HG03571 (cell line): ENCODE data around the gene MBOAT7.

Experiments used
- ATAC-seq: cut with Tn5 transposase; IDR thresholded peaks from one replicate; pipeline ENCODE4 v1.9.1; 2021; ENCODE audit not compliant: unreplicated experiment

Gene MBOAT7

DNA sequence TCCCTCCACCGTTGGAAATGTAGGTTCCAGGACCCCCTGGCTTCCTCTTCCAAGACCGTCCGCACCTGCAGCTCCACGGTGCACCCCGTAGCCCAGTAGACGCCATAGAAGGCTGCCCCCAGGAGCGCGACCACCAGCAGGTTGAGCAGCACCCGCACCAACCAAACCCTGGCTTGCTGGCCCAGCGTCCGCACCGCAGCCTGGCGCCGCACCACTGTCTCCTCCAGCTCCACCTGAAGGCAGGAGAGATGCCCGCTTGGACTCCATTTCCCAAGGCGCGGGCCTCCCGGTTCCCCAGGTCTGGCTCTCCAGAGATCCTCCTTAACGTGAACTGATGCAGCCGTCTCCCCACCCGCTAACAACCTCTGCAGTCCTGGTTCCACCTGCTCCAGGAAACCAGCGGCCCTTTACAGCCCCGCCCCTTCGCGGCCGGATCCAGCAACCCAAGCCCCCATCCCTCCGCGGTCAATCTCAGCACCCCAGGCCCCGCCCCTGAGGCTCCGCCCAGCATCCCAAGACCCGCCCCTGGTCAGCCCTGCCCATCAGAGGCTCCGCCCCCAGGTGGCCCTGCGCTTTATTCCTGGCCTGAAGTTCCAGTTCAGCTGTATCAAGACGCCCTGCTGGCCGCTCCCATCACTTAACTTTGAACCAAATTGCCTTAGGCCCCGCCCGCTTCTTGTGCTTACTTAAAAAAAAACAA lies 24.9 kb downstream of the MBOAT7 start:
- ATAC-seq = no peak

DNA sequence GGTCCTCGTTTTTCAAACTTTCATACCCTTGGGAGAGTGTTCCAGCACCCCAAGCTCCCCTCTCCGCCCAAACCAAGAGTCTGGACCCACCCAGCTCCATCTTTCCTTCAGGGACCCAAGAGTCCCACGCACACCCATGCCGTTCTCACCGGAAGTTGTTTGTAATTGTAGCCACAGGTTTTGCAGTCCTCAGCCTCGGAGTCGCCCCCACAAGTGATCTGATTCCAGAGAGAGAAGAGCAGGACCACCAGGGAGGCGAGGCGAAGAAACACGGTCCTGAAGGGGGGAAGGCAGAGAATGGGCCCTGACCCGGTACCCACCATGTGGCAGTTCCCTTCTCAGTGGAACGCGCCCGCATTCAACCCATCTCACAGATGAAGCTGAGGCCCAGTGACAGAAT lies 26.5 kb downstream of the MBOAT7 start:
- ATAC-seq = no peak

GRCh38 chr19:54162241-54162805 lies 27.1 kb downstream of the MBOAT7 start:
- ATAC-seq = no peak

DNA sequence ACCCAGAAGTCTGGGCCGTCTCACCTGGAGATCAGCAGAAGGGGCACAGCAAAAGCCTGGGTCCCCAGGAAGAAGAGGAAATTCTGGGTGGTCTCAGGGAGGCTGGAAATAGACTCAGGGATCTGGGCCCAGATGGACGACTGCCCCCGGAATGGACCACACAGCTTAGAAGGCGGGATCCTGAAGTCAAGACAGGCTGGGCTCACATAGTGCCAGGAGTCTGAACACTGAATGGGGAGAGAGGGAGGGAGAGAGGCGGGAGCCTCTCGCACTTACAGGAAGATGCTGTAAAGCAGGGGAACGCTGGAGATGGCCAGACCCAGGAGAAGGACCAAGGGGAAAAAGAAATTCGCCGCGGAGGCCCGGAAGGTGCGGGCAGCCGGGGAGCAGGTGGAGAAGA lies 28.5 kb downstream of the MBOAT7 start:
- ATAC-seq = no peak

DNA sequence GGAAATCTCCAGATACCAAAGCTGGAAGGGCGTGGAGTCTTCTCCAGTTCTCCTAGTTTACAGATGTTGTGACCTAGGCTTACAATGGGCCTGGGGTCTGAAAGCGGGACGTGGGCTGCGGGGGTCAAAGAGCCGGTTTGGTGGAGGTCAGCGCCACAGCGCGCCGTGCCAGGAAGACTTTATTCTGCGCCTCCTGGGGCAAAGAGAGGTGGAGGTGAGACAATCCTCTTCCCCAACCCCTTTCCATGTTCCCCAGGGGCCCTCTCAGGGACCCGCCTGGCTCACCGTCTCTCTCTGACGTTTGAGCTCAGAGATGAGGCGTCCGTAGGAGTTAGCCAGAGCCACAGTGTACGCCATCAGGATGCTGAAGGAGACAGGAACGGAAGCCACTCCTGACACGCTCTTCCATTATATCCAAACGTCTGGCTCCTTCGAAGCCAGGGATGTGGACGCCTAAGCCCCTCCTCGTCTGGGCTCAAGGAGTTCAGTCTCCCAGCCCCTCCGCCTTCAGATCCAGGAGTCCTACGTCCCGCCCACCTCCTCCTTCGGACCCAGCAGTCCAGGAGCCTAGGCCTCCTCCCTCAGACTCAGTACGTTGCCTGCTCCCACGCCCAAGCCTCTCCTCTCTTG lies 29.1 kb downstream of the MBOAT7 start:
- ATAC-seq = no peak

DNA sequence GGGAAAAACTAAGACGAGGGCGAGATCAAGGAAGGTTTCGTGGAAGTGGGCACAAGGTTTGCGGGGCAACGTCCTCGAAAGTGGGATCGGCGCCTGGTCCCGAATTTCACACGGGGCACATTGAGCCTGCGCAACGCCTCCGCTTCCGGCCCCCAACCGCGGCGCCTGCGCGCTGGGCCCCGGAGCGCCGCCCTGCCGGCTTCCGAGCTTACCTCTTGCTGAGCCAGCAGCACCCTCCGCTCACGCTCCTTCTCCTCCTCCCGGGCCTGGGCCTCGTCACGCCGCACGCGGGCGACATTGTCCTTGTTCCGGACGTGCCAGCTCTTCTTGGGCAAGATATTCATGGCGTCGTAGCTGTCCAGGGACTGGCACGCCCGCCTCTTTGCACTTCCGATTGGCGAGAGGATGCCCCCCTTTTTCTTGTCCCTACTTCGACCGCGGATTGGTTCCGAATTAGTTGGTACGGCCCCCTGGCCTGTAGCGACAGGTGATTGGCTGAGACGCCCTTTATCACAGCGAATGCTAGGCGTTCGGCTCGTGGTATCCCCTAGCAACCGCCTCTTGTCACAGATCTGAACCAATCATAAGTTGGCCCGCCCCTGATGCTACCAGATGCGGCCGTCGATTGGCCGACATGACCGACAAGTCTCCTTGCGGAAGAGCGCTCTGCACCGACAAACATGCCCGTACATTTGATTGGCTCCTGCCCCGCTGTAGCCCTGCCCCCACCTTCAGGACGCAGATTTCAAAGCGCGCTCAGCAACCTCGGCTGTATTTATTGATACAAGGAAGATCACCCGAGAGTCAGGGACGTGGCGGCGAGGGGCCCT lies 29.8 kb downstream of the MBOAT7 start, which contains the start of gene LENG1:
LENG1 (minus strand) TSS at position 370 of the 830 bp plus-strand sequence; CDS start at position 344, 26 bp downstream.
- peak; percentile 87 for ATAC-seq

DNA sequence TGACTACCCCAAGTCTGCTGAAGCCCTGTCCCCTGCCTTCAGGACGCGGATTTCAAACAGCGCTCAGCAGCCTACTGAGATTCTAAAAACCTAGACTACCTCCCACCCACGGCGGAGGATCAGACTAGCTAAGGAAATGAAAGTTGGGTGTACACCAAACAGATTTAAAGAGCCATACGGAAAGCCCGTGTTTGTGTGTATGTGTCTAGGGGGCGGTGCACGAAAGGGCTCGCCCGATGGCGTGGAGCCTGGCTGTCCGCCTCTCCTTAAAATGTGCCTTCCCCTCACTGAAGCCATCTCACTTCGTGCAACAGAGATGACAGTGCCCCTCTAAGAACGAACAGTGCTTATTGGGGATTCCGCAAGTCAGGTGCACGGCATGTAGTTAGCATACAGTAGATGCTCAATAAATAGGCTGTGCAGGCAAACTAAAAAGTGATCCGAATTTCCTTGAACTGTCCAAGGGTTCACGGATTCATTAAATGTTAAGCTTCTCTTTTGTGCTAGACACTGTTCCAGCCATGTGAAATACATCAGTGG lies 30.5 kb downstream of the MBOAT7 start:
- ATAC-seq = no peak

DNA sequence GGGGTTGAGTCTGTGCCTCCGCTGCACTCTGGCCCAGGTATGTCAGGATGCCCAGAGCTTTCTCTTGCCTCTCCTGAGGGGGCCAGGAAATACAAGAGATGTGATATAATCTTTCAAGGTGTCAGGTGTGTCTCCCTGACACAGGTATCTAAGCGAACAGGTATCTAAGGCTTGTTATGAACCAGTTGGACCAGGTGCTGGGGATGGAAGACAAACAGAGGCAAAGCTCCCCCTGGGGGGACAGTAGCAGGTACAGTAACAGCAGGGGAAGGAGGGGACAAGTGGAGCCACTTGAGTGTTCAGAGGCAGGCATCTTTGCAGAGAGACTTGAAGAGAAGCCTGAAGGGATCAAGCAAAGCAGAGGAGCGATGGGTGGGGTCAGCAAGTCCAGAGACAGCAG lies 32.4 kb downstream of the MBOAT7 start:
- no peak for ATAC-seq

DNA sequence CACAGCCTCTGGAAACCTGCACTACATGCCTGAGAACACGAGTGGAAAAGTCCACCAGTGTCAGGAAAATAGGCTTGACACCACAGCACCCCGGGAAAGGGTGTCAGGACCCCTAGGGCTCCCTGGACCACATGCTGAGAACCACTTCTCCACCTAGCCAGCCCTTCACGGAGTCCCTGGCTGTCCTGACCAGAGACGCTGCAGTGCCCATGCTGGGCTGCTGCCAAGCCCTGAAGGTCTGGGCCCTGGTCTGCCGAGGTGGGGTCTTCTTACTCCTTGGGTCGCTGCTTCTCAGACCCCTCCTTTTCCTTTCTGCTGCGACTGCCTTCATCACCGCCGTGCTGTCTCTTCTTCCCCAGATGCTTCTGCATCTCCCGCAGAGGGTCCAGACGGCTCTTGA lies 32.9 kb downstream of the MBOAT7 start:
- ATAC-seq = no peak

GRCh38 chr19:54155694-54156093 lies 33.7 kb downstream of the MBOAT7 start:
- ATAC-seq = no peak

GRCh38 chr19:54154603-54155345 lies 34.6 kb downstream of the MBOAT7 start:
- no peak for ATAC-seq

DNA sequence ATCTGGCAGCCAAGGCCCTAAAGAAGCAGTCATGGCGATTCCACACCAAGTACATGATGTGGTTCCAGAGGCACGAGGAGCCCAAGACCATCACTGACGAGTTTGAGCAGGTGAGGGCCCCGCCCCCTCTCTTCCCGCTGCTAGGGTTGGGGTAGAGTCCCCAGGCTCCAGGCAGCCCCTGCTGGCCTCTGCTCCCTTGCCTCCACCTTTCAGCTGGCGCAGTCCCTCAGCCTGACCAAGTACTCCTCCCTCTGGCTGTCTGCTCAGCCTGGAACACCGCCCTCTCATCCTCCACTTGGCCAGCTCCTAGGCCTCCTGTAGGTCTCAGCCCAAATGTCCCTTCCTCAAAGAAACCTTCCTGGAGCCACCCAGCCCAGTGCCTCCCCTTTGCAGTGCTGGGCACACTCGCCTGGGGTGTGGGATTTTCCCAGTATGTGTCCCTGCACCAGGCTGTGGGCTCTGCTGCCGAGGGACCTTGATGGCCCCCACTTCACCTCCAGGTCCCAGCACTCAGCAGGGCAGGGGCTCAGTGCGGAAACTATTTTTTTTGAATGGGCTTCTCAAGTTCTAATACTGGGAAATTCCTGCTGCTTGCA lies 35.6 kb downstream of the MBOAT7 start:
- no peak for ATAC-seq

- ATAC-seq = no peak
These were observed 36.4 kb downstream of the MBOAT7 start for GRCh38 chr19:54152878-54153524.

DNA sequence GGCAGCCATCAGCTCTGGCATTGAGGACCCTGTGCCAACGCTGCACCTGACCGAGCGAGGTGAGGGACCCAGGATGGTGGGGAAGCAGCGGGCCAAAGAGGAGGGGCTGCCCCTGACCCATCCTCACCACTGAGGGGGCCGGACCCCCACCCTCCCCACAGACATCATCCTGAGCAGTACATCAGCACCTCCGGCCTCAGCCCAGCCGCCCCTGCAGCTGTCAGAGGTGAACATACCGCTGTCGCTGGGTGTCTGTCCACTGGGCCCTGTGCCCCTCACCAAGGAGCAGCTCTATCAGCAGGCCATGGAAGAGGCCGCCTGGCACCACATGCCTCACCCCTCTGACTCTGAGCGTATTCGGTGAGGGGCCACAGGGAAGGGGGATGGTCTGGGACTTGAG lies 37.1 kb downstream of the MBOAT7 start:
- no peak for ATAC-seq

- ATAC-seq = no peak
These were observed 37.9 kb downstream of the MBOAT7 start for GRCh38 chr19:54151362-54152035.

GRCh38 chr19:54149021-54149812 lies 40.2 kb downstream of the MBOAT7 start:
- no peak for ATAC-seq

- ATAC-seq = no peak
These were observed 41.2 kb downstream of the MBOAT7 start for GRCh38 chr19:54148158-54148557.

- ATAC-seq = no peak
These were observed 41.7 kb downstream of the MBOAT7 start for GRCh38 chr19:54147676-54148075.
